CD4-positive, alpha-beta T cell (primary cell): ENCODE results near the gene KLHL1. TPM values are rescaled to one million over a fixed set of nuclear protein-coding genes. Genes with fewer than 3 reads are reported as not detected.

Source experiments
- ATAC-seq: fragments of 200-7000 bp; cut with Tn5 transposase; one replicate; pipeline ENCODE4 v1.10.0; 2022; ENCODE audit warnings: mild to moderate bottlenecking; ENCODE audit not compliant: poor library complexity
- CTCF ChIA-PET: fragments of 350-600 bp; sonication (Branson Sonifier 250); formaldehyde crosslinking; loops from one replicate; lab custom pipeline; 2021; ENCODE audit warnings: antibody characterized with exemption, inconsistent platforms; lab: Charles Lee
- POLR2A ChIA-PET: fragments of 350-600 bp; sonication (Branson Sonifier 250); formaldehyde crosslinking; loops from one replicate; lab custom pipeline; 2021; ENCODE audit warnings: antibody characterized with exemption, inconsistent platforms; lab: Charles Lee
- DNase-seq, 14 experiments: peaks; one replicate each; pipeline ENCODE4 v3.0.0-alpha.2; 2013 to 2020; ENCODE audit warnings: mixed read lengths in 2 of 14
- H3K27ac ChIP-seq, 2 donors: one replicate each; pipeline versions ENCODE4 v1.5.1 to v1.7.0; 2013; ENCODE audit warnings: low read length in 2 of 2, low read depth in 1 of 2, mild to moderate bottlenecking in 1 of 2
- H3K27me3 ChIP-seq, 2 experiments: 1 replicate in 1 of 2; 2 replicates in 1 of 2; pipeline versions ENCODE4 v1.6.1 to v1.7.0; 2013; ENCODE audit warnings: low read length in 2 of 2, control low read depth in 1 of 2, mild to moderate bottlenecking in 1 of 2, moderate library complexity in 1 of 2; ENCODE audit not compliant: insufficient read depth in 2 of 2, control insufficient read depth in 1 of 2
- H3K36me3 ChIP-seq: one replicate; pipeline ENCODE4 v1.6.1; 2013; ENCODE audit warnings: low read length, control low read depth; ENCODE audit not compliant: insufficient read depth
- H3K4me1 ChIP-seq: one replicate; pipeline ENCODE4 v1.6.1; 2013; ENCODE audit warnings: low read length, control low read depth; ENCODE audit not compliant: insufficient read depth
- H3K4me3 ChIP-seq: one replicate; pipeline ENCODE4 v1.5.1; 2013; ENCODE audit warnings: mild to moderate bottlenecking, low read length, moderate library complexity
- H3K9me3 ChIP-seq, 2 experiments: 1 replicate in 1 of 2; 2 replicates in 1 of 2; pipeline versions ENCODE4 v1.6.1 to v1.7.0; 2013; ENCODE audit warnings: low read length in 2 of 2, mild to moderate bottlenecking in 2 of 2, control low read depth in 1 of 2, moderate library complexity in 1 of 2; ENCODE audit not compliant: control insufficient read depth in 1 of 2, insufficient read depth in 1 of 2
- H3K27ac Mint-ChIP-seq: one replicate; pipeline ENCODE4 v1.8.0; 2020; ENCODE audit warnings: mixed read lengths
- H3K27me3 Mint-ChIP-seq: one replicate; pipeline ENCODE4 v1.8.0; 2021; ENCODE audit warnings: mixed read lengths
- H3K36me3 Mint-ChIP-seq: one replicate; pipeline ENCODE4 v1.8.0; 2021; ENCODE audit warnings: low read depth, mixed read lengths
- H3K4me1 Mint-ChIP-seq: one replicate; pipeline ENCODE4 v1.8.0; 2021; ENCODE audit warnings: low read depth, mixed read lengths
- H3K4me3 Mint-ChIP-seq: one replicate; pipeline ENCODE4 v1.8.0; 2020; ENCODE audit warnings: mild to moderate bottlenecking, mixed read lengths
- H3K9me3 Mint-ChIP-seq: one replicate; pipeline ENCODE4 v1.8.0; 2020; ENCODE audit warnings: mixed read lengths
- CTCF ChIP-seq: fragments of 200-600 bp; IDR thresholded peaks from one replicate; pipeline ENCODE4 v1.8.0; 2022; ENCODE audit warnings: antibody characterized with exemption, mild to moderate bottlenecking
- intact Hi-C, 2 experiments: fragments of 100-400 bp; cut with DNase I in 1 of 2; cut with micrococcal nuclease in 1 of 2; formaldehyde crosslinking; loops; one replicate each; pipeline versions ENCODE4 v1.15.1 to v1.9.0; 2023 to 2025; cut with DNase I, micrococcal nuclease
- total RNA-seq, 174 experiments: library from RNA in 2 of 174; stranded (reverse) in 2 of 174; gene quantifications; one replicate each; pipeline ENCODE4 v1.2.3 and lab custom pipeline; 2021 to 2026

KLHL1 gene
- total RNA-seq, 2 experiments from 2014 or later, result not detected

- Mint-ChIP-seq H3K27me3 (no peaks in the 10 kb centered on the region), H3K9me3 (peaks cover 7% of the 10 kb centered on the region), H3K4me1 (no peaks in the 10 kb centered on the region), H3K36me3 (no peaks in the 10 kb centered on the region), H3K4me3 (no peak overlapping the region), H3K27ac (no peak overlapping the region)
- no peak for TF ChIP-seq CTCF
- no peak for ATAC-seq
- H3K4me1 ChIP-seq, result no peaks in the 10 kb centered on the region
- H3K27ac ChIP-seq, result no peak overlapping the region
- POLR2A ChIA-PET, result no interaction called here
- H3K27me3 ChIP-seq, result no peaks in the 10 kb centered on the region
- H3K4me3 ChIP-seq, result no peak overlapping the region
- no peaks in the 10 kb centered on the region for H3K36me3 ChIP-seq
- peaks cover 0 to 13% of the 10 kb centered on the region in 2 experiments for H3K9me3 ChIP-seq
- CTCF ChIA-PET, result no interaction called here
- intact Hi-C loops, result no loop called here
- DNase-seq, result no peak
These were observed 1.1 kb downstream of the KLHL1 start for GRCh38 chr13:70107125-70107497.

- no peak for TF ChIP-seq CTCF
- H3K36me3 ChIP-seq, result no peaks in the 10 kb centered on the region
- H3K9me3 ChIP-seq, result peaks cover 0 to 13% of the 10 kb centered on the region in 2 experiments
- H3K4me1 ChIP-seq, result no peaks in the 10 kb centered on the region
- ChIA-PET CTCF (no interaction called here), POLR2A (no interaction called here)
- H3K27me3 Mint-ChIP-seq, result no peaks in the 10 kb centered on the region
- no peak overlapping the region for H3K27ac Mint-ChIP-seq
- no peak overlapping the region for H3K4me3 Mint-ChIP-seq
- no peak for ATAC-seq
- no peak overlapping the region for H3K4me3 ChIP-seq
- no peak overlapping the region for H3K27ac ChIP-seq
- no peaks in the 10 kb centered on the region for H3K4me1 Mint-ChIP-seq
- DNase-seq, result no peak
- no peaks in the 10 kb centered on the region for H3K27me3 ChIP-seq
- H3K9me3 Mint-ChIP-seq, result peaks cover 7% of the 10 kb centered on the region
- H3K36me3 Mint-ChIP-seq, result no peaks in the 10 kb centered on the region
- intact Hi-C loops, result no loop called here
These were observed 3.8 kb downstream of the KLHL1 start for GRCh38 chr13:70104481-70104880.

- no peak overlapping the region for H3K27ac Mint-ChIP-seq
- CTCF ChIA-PET, result no interaction called here
- Histone ChIP-seq H3K4me3 (no peak overlapping the region), H3K27ac (no peak overlapping the region), H3K4me1 (no peaks in the 10 kb centered on the region), H3K27me3 (no peaks in the 10 kb centered on the region), H3K36me3 (no peaks in the 10 kb centered on the region), H3K9me3 (no peaks in the 10 kb centered on the region)
- no peaks in the 10 kb centered on the region for H3K4me1 Mint-ChIP-seq
- POLR2A ChIA-PET, result no interaction called here
- no peaks in the 10 kb centered on the region for H3K27me3 Mint-ChIP-seq
- peaks cover 7% of the 10 kb centered on the region for H3K9me3 Mint-ChIP-seq
- intact Hi-C loops, result no loop called here
- DNase-seq (no peak), ATAC-seq (no peak)
- H3K4me3 Mint-ChIP-seq, result no peak overlapping the region
- no peak for TF ChIP-seq CTCF
- H3K36me3 Mint-ChIP-seq, result no peaks in the 10 kb centered on the region
These were observed 9.6 kb downstream of the KLHL1 start for GRCh38 chr13:70098669-70099068.
